Ovary (tissue), 9 donors: ENCODE data around the gene ERCC3. TPM values are rescaled to one million over a fixed set of nuclear protein-coding genes. Genes with fewer than 3 reads are reported as not detected.
"Not testable (repeated sequence)": the region's sequence is repeated elsewhere in the genome, so short reads cannot be mapped to it uniquely, and the experiment has no call there.

Source experiments
- DNase-seq, 5 donors: peaks; one replicate each; pipeline ENCODE4 v3.0.0-alpha.2; 2019 to 2020
- H3K27ac ChIP-seq, 2 donors: fragments of 200-600 bp; one replicate each; pipeline versions ENCODE4 v1.5.1 to v1.8.0; 2019 to 2022
- H3K27me3 ChIP-seq: fragments of 200-600 bp; one replicate; pipeline ENCODE4 v1.8.0; 2022
- H3K36me3 ChIP-seq: fragments of 200-600 bp; sonication (generic); one replicate; pipeline ENCODE4 v1.5.1; 2019
- H3K4me1 ChIP-seq: one replicate; pipeline ENCODE4 v1.8.1; 2013; ENCODE audit warnings: mild to moderate bottlenecking, moderate library complexity; ENCODE audit not compliant: insufficient read depth
- H3K4me3 ChIP-seq: fragments of 200-600 bp; sonication (generic); one replicate; pipeline ENCODE4 v1.5.1; 2017
- H3K9me3 ChIP-seq, 2 donors: fragments of 200-600 bp in 1 of 2; sonication (generic) in 1 of 2; one replicate each; pipeline versions ENCODE4 v1.5.1 to v1.8.1; 2013 to 2019; ENCODE audit warnings: mild to moderate bottlenecking in 1 of 2, moderate library complexity in 1 of 2
- EP300 ChIP-seq: sonication (generic); formaldehyde crosslinking; IDR thresholded peaks from one replicate; pipeline ENCODE4 v1.6.1; 2017; ENCODE audit warnings: antibody characterized with exemption
- POLR2A ChIP-seq: fragments of 450-650 bp; IDR thresholded peaks from one replicate; pipeline ENCODE4 v1.6.1; 2017; ENCODE audit warnings: antibody characterized with exemption, mild to moderate bottlenecking, moderate library complexity
- WGBS, 3 donors: extraction: QIAGEN DNeasy Blood & Tissue Kit in 1 of 3; methylation state at CpG; one replicate each; pipeline versions ENCODE4 v1.1.5 to v1.1.7; 2013 to 2017; 5-methylcytosine and 5-hydroxymethylcytosine counted together
- intact Hi-C, 4 donors: fragments of 100-400 bp; cut with DNase I; formaldehyde crosslinking; loops; one replicate each; pipeline versions ENCODE4 v1.11.0 to v1.15.1; 2022 to 2023
- polyA plus RNA-seq, 2 donors: library from polyadenylated mRNA; stranded (reverse); fragments of 200-250 nt in 1 of 2; fragments of 350-450 nt in 1 of 2; fragmentation: Illumina TruSeq in 1 of 2; extraction: RNeasy Lipid Tissue Mini Kit (QIAGEN cat#74804) in 1 of 2; gene quantifications; one replicate each; pipeline ENCODE4 v1.2.3, GENCODE V29; 2013 to 2014
- small RNA-seq: library from RNA; depleted of rRNA; stranded (forward); fragments of <200 nt; gene quantifications from one replicate; pipeline ENCODE3, GENCODE V24; 2016
- total RNA-seq, 7 donors: library from RNA; depleted of rRNA in 2 of 7; stranded (reverse); fragments of >200 nt in 2 of 7; fragmentation: NEBNext Ultra II Directional in 3 of 7; extraction: Animal tissue kit (Norgen Biotek cat#: 25700) in 3 of 7; gene quantifications; one replicate each; pipeline versions ENCODE4 v1.1.0 to v1.2.4, GENCODE V29; 2016 to 2023
- TF ChIP-seq, protein P1 (sequence below), 3 donors: fragments of 450-650 bp in 2 of 3; fragments of 200-600 bp in 1 of 3; IDR thresholded peaks; one replicate each; pipeline versions ENCODE4 v1.5.1 to v1.8.0; 2016 to 2022; ENCODE audit warnings: antibody characterized with exemption in 3 of 3, mild to moderate bottlenecking in 1 of 3
- donor health status: DM: no; HTN: no; CAD: no; lungs with moderate emphysema.
- donor health status: DM: no; HTN: no; CAD: no.
- donor health status: Bipolar disorder and iron deficiency.
- donor health status: DM: yes; HTN: yes; CAD: no.
- donor health status: DM: no; HTN: no; CAD: no.
- donor health status: DM: yes; HTN: yes; CAD: no.

Gene ERCC3
- total and polyA plus RNA-seq, 9 donors, result 26.8 to 56.9 (median 35.1) TPM

DNA sequence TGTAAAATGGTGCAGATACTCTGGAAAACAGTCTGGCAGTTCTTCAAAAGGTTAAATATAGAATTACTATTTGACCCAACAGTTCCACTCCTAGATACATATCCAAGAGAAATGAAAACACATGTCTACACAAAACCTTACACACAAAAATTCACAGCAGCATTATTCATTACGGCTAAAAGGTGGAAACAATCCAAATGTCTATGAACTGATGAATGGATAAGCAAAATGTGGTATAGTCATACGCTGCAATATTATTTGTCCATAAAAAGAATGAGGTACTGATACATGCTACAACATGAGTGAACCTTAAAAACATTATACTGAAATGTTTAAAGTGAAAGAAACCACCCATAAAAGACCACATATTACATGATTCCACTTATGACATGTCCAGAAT, 77.8 kb downstream of the ERCC3 start:
- H3K4me1 ChIP-seq, result peaks cover 6% of the 10 kb centered on the region
- DNase-seq, result no peak
- peaks cover 0 to 5% of the 10 kb centered on the region in 2 donors for H3K9me3 ChIP-seq
- H3K4me3 ChIP-seq, result no peak overlapping the region
- H3K27ac ChIP-seq, result no peak overlapping the region
- no peak for TF ChIP-seq EP300
- TF ChIP-seq, protein P1, sequence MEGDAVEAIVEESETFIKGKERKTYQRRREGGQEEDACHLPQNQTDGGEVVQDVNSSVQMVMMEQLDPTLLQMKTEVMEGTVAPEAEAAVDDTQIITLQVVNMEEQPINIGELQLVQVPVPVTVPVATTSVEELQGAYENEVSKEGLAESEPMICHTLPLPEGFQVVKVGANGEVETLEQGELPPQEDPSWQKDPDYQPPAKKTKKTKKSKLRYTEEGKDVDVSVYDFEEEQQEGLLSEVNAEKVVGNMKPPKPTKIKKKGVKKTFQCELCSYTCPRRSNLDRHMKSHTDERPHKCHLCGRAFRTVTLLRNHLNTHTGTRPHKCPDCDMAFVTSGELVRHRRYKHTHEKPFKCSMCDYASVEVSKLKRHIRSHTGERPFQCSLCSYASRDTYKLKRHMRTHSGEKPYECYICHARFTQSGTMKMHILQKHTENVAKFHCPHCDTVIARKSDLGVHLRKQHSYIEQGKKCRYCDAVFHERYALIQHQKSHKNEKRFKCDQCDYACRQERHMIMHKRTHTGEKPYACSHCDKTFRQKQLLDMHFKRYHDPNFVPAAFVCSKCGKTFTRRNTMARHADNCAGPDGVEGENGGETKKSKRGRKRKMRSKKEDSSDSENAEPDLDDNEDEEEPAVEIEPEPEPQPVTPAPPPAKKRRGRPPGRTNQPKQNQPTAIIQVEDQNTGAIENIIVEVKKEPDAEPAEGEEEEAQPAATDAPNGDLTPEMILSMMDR (IDR thresholded peaks at IDR 0.05), result no peak
- no peak for TF ChIP-seq POLR2A
- WGBS, 3 donors, result 85 to 93% (median 91%) methylated on average over 2 of the region's 2 CpGs
- H3K36me3 ChIP-seq, result no peaks in the 10 kb centered on the region
- H3K27me3 ChIP-seq, result no peaks in the 10 kb centered on the region
- intact Hi-C loops, result no loop called here

DNA sequence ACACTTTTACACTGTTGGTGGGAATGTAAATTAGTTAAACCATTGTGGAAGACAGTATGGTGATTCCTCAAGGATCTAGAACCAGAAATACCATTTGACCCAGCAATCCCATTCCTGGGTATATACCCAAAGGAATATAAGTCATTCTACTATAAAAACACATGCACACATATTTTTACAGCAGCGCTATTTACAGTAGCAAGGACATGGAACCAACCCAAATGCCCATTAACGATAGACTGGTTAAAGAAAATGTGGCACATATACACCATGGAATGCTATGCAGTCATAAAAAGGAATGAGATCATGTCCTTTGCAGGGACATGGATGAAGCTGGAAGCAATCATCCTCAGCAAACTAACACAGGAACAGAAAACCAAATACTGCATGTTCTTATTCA, 79.7 kb downstream of the ERCC3 start:
- H3K4me1 ChIP-seq, H3K36me3 ChIP-seq, H3K27ac ChIP-seq, H3K9me3 ChIP-seq, H3K27me3 ChIP-seq, intact Hi-C loops, DNase-seq, H3K4me3 ChIP-seq: not testable (repeated sequence)
- 89 to 93% (median 90%) methylated on average over 2 of the region's 2 CpGs for WGBS, 3 donors

DNA sequence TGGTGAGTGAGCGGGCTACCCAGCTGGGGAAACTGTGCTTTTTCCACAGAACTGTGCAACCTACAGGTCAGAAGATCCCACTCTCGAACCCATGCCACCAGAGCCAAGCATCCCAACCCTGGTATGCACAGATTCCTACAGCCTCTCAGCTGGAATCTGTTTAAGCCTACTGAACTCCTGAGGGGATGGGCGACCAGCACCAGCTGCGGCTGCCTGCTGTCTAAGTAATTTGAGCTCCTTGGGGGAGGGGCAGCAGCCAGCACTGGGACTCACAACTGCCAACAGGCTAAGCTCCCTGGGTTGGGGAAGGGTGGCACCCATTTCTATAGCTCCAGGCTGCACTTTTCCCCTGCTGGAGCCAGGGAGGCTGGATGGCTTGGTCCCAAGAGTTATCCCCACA, 85.6 kb downstream of the ERCC3 start:
- 58 to 74% (median 61%) methylated on average over 3 to 4 of the region's 4 CpGs for WGBS, 3 donors
- intact Hi-C loops, result no loop called here
- DNase-seq, result no peak

More for the DNA sequence above, 85.6 kb downstream of the ERCC3 start:
- Histone ChIP-seq H3K9me3 (no peaks in the 10 kb centered on the region), H3K27ac (no peak overlapping the region), H3K27me3 (no peaks in the 10 kb centered on the region), H3K36me3 (no peaks in the 10 kb centered on the region), H3K4me1 (no peaks in the 10 kb centered on the region), H3K4me3 (no peak overlapping the region)
- TF ChIP-seq, protein P1 (IDR thresholded peaks at IDR 0.05), result no peak
- TF ChIP-seq POLR2A, result no peak
- TF ChIP-seq EP300, result no peak

Small RNA genes within 50 kb of the gene (small RNA-seq; reads per million reads assigned to genes)
- gene RNU6-1147P, result not detected

Other genes with a start within 250 kb of the ERCC3 start
- gene BIN1, start 187.0 kb downstream of the ERCC3 start, total RNA-seq, result 10 to 100 TPM; 25.2 to 77.3 (median 57.6) TPM
- 10 to 100 TPM; 16.7 to 32.6 TPM for gene BIN1, start 187.0 kb downstream of the ERCC3 start, polyA plus RNA-seq
- gene CYP27C1, start 73.8 kb downstream of the ERCC3 start, total RNA-seq, result under 1 TPM in 6 of 7 donors, not detected in 1; 0.10 to 0.48 (median 0.17) TPM
- gene CYP27C1, start 73.8 kb downstream of the ERCC3 start, polyA plus RNA-seq, result under 1 TPM; 0.07 to 0.52 TPM
- 10 to 100 TPM; 41.6 to 78.4 (median 60.4) TPM for gene MAP3K2, start 93.8 kb upstream of the ERCC3 start, total RNA-seq
- gene MAP3K2, start 93.8 kb upstream of the ERCC3 start, polyA plus RNA-seq, result 10 to 100 TPM in 1 of 2 donors, 1 to 10 TPM in 1; 7.2 to 11.5 TPM
- 1 to 10 TPM in 1 of 7 donors, under 1 TPM in 1, not detected in 5; 0.51 to 1.1 TPM for gene PROC, start 124.3 kb upstream of the ERCC3 start, total RNA-seq
- gene PROC, start 124.3 kb upstream of the ERCC3 start, polyA plus RNA-seq, result not detected
- 10 to 100 TPM; 13.9 to 29.0 (median 25.8) TPM for gene IWS1, start 232.3 kb upstream of the ERCC3 start, total RNA-seq
- 10 to 100 TPM; 15.8 to 28.1 TPM for gene IWS1, start 232.3 kb upstream of the ERCC3 start, polyA plus RNA-seq
- under 1 TPM in 4 of 7 donors, not detected in 3; 0.23 to 0.95 (median 0.25) TPM for gene MYO7B, start 241.5 kb upstream of the ERCC3 start, total RNA-seq
- gene MYO7B, start 241.5 kb upstream of the ERCC3 start, polyA plus RNA-seq, result under 1 TPM; 0.05 to 0.46 TPM